HepG2 (cell line): ENCODE measurements around the gene FMC1. TPM values are rescaled to one million over a fixed set of nuclear protein-coding genes. Genes with fewer than 3 reads are reported as not detected.

ENCODE experiments used
- ATAC-seq: fragments of 200-7000 bp; cut with Tn5 transposase; 3 replicates; pipeline ENCODE4 v1.9.1; 2020; ENCODE audit warnings: mild to moderate bottlenecking, moderate library complexity
- BruUV-seq: library from RNA; stranded (reverse); fragments of 400-500 nt; replicated peaks from 2 replicates; lab custom pipeline; 2021; lab: Mats Ljungman, UMichigan
- CTCF ChIA-PET: fragments of 300-600 bp; formaldehyde crosslinking; extraction: SDS; loops from one replicate; lab custom pipeline; 2021; ENCODE audit warnings: low total read pairs, inconsistent platforms, low intra/inter-chr PET ratio; lab: Yijun Ruan, JAX
- POLR2A ChIA-PET: fragments of 350-600 bp; sonication (Branson Sonifier 250); formaldehyde crosslinking; loops from one replicate; lab custom pipeline; 2020; ENCODE audit warnings: antibody characterized with exemption, inconsistent platforms; lab: Yijun Ruan, JAX
- DNase-seq: peaks from one replicate; pipeline ENCODE4 v3.0.0-alpha.2; 2015; ENCODE audit warnings: low spot score
- FAIRE-seq: peaks from 3 replicates; lab custom pipeline; 2011; peaks lifted over from hg19 to GRCh38; lab: Jason Lieb, UNC
- H2AFZ ChIP-seq: one replicate; pipeline ENCODE4 v1.6.1; 2011; ENCODE audit warnings: low read length, inconsistent platforms
- H3K27ac ChIP-seq: fragments of 300-600 bp; 3 replicates; pipeline ENCODE4 v1.8.0; 2011; ENCODE audit warnings: mixed run types, mild to moderate bottlenecking, mixed read lengths, low read length, inconsistent platforms; ENCODE audit not compliant: insufficient read depth; ENCODE audit errors: extremely low read length
- H3K27me3 ChIP-seq, 2 experiments: fragments of 200-600 bp in 1 of 2; 2 replicates in 1 of 2; 3 replicates in 1 of 2; pipeline versions ENCODE4 v1.6.0 to v1.8.0; 2011; ENCODE audit warnings: low read length in 2 of 2, mild to moderate bottlenecking in 2 of 2, moderate library complexity in 2 of 2, inconsistent platforms in 1 of 2; ENCODE audit not compliant: insufficient read depth in 2 of 2, control insufficient read depth in 1 of 2
- H3K36me3 ChIP-seq, 2 experiments: fragments of 200-600 bp in 1 of 2; replicated peaks in 1 of 2; 2 replicates in 1 of 2; 3 replicates in 1 of 2; pipeline versions ENCODE4 v1.5.1 to v1.8.0; 2011; ENCODE audit warnings: low read length in 2 of 2, inconsistent platforms in 1 of 2; ENCODE audit not compliant: insufficient read depth in 2 of 2, control insufficient read depth in 1 of 2
- H3K4me1 ChIP-seq: 2 replicates; pipeline ENCODE4 v1.5.1; 2012; ENCODE audit warnings: low read length, inconsistent platforms; ENCODE audit not compliant: insufficient read depth
- H3K4me2 ChIP-seq: 2 replicates; pipeline ENCODE4 v1.6.0; 2011; ENCODE audit warnings: low read depth, low read length, inconsistent platforms
- H3K4me3 ChIP-seq, 3 experiments: fragments of 200-600 bp in 1 of 3; sonication (generic), shearing (Covaris generic) in 1 of 3; replicated peaks in 1 of 3; 2 replicates each; pipeline ENCODE4 v1.5.1; 2011 to 2016; ENCODE audit warnings: low read length in 3 of 3, inconsistent platforms in 2 of 3, low read depth in 2 of 3, mild to moderate bottlenecking in 2 of 3, control low read depth in 1 of 3, mixed read lengths in 1 of 3; ENCODE audit not compliant: insufficient read depth in 1 of 3
- H3K79me2 ChIP-seq: one replicate; pipeline ENCODE4 v1.6.1; 2011; ENCODE audit warnings: low read length, inconsistent platforms; ENCODE audit not compliant: insufficient read depth
- H3K9ac ChIP-seq: 2 replicates; pipeline ENCODE4 v1.6.0; 2011; ENCODE audit warnings: mild to moderate bottlenecking, low read depth, low read length, inconsistent platforms; ENCODE audit not compliant: insufficient read depth
- H3K9me3 ChIP-seq: 2 replicates; pipeline ENCODE4 v1.5.1; 2012; ENCODE audit warnings: mild to moderate bottlenecking, low read length
- H4K20me1 ChIP-seq: 2 replicates; pipeline ENCODE4 v1.6.0; 2011; ENCODE audit warnings: inconsistent platforms, mild to moderate bottlenecking, low read length, moderate library complexity; ENCODE audit not compliant: insufficient read depth
- FOXO4 ChIP-seq: sonication (generic); formaldehyde crosslinking; conservative IDR thresholded peaks from 2 replicates; pipeline ENCODE4 v1.8.1; 2023; ENCODE audit warnings: missing genetic modification reagents
- HOXA9 ChIP-seq: sonication (generic); formaldehyde crosslinking; IDR thresholded peaks from 2 replicates; pipeline ENCODE4 v1.8.1; 2022; ENCODE audit warnings: missing genetic modification reagents, mild to moderate bottlenecking, moderate library complexity, borderline replicate concordance
- IKZF4 ChIP-seq: sonication (generic); formaldehyde crosslinking; IDR thresholded peaks from 2 replicates; pipeline ENCODE4 v1.5.1; 2020; ENCODE audit warnings: borderline replicate concordance, mild to moderate bottlenecking, low read depth, missing genetic modification reagents; ENCODE audit errors: not compliant biosample characterization
- KLF15 ChIP-seq: sonication (generic); formaldehyde crosslinking; IDR thresholded peaks from 2 replicates; pipeline ENCODE4 v1.8.1; 2023; ENCODE audit warnings: borderline replicate concordance, mild to moderate bottlenecking, inconsistent platforms, missing genetic modification reagents, mixed read lengths
- MAFG ChIP-seq: sonication (generic); formaldehyde crosslinking; IDR thresholded peaks from 2 replicates; pipeline ENCODE4 v1.5.1; 2020; ENCODE audit warnings: mild to moderate bottlenecking, missing genetic modification reagents
- SMC3 ChIP-seq: IDR thresholded peaks from 2 replicates; pipeline ENCODE4 v1.6.1; 2011; ENCODE audit warnings: low read length, improper control_type of control experiment
- SOX13 ChIP-seq, 3 experiments: fragments of 450-650 bp in 1 of 3; sonication (generic) in 1 of 3; formaldehyde crosslinking in 1 of 3; IDR thresholded peaks in 2 of 3; conservative IDR thresholded peaks in 1 of 3; 2 replicates each; pipeline versions ENCODE4 v1.5.0 to v1.6.1; 2016 to 2020; ENCODE audit warnings: antibody characterized with exemption in 1 of 3, mild to moderate bottlenecking in 1 of 3, missing compliant biosample characterization in 1 of 3, missing genetic modification reagents in 1 of 3, moderate library complexity in 1 of 3
- STAT5B ChIP-seq: sonication (generic); formaldehyde crosslinking; IDR thresholded peaks from 2 replicates; pipeline ENCODE4 v1.4.0; 2020; ENCODE audit warnings: missing genetic modification reagents
- ZNF224 ChIP-seq: sonication (generic); formaldehyde crosslinking; IDR thresholded peaks from 2 replicates; pipeline ENCODE4 v1.5.0; 2020; ENCODE audit warnings: mild to moderate bottlenecking, missing genetic modification reagents
- WGBS: methylation state at CpG from one replicate; pipeline ENCODE4 v1.1.6; 2017; ENCODE audit warnings: low lambda C conversion rate; 5-methylcytosine and 5-hydroxymethylcytosine counted together
- in situ Hi-C: cut with HindIII; loops from 2 replicates; pipeline ENCODE4 v1.10.0; 2017; ENCODE audit warnings: low pct_unique_long_range_greater_than_20kb; ENCODE audit not compliant: extremely low pct_ligation_motif_present
- intact Hi-C: fragments of 100-400 bp; cut with micrococcal nuclease; formaldehyde crosslinking; loops from one replicate; pipeline ENCODE4 v1.10.0; 2022; ENCODE audit not compliant: unreplicated experiment
- polyA plus RNA-seq, 8 experiments: library from polyadenylated mRNA; depleted of rRNA in 3 of 8; stranded (reverse) in 7 of 8; unstranded in 1 of 8; fragments of >200 nt; fragmentation: Illumina TruSeq in 4 of 8; extraction: Trizol in 4 of 8; gene quantifications; 2 replicates each; pipeline versions ENCODE4 v1.2.1 to v1.2.3, GENCODE V29; 2011 to 2016; ENCODE audit warnings: low read depth in 4 of 8, missing spikeins in 1 of 8, mixed read lengths in 1 of 8; ENCODE audit not compliant: insufficient read depth in 1 of 8
- total RNA-seq, 5 experiments: library from RNA; depleted of rRNA; stranded (reverse); fragments of >200 nt; fragmentation: Illumina TruSeq; extraction: Trizol; gene quantifications; 2 replicates each; pipeline ENCODE4 v1.2.3, GENCODE V29; 2016; ENCODE audit warnings: low read depth in 1 of 5

FMC1 gene
- total and polyA plus RNA-seq, 2 of the 13 experiments (the other 11 are each of a cell fraction or from before 2014, with no cell fraction given), result 39.2 to 50.7 TPM

- H2AFZ ChIP-seq, result no peak overlapping the region
- peaks cover 99% of the 10 kb centered on the region for H3K79me2 ChIP-seq
- peaks cover 22% of the 10 kb centered on the region for H4K20me1 ChIP-seq
- WGBS, result 82% methylated on average over 5 of the region's 5 CpGs
- no TSS peak for BruUV-seq
- H3K4me2 ChIP-seq, result 0 out of 2 replicates have a peak overlapping the region, but pooled peaks have one; percentile 0
- H3K27ac ChIP-seq, result no peak overlapping the region
- in situ Hi-C loops, result no loop called here
- ATAC-seq (peak; percentile 61), FAIRE-seq (no peak), DNase-seq (no peak)
- no peaks in the 10 kb centered on the region for H3K9me3 ChIP-seq
- TF ChIP-seq HOXA9 (CRISPR knock-in tag) (no peak), STAT5B (CRISPR knock-in tag) (no peak), FOXO4 (CRISPR knock-in tag) (no peak), SOX13 (IDR thresholded peaks at IDR 0.05) (no peak), SOX13 (CRISPR knock-in tag; conservative IDR thresholded peaks at IDR 0.05 in 1 of 2, IDR thresholded peaks at IDR 0.05 in 1 of 2) (no peak), ZNF224 (CRISPR knock-in tag) (no peak), MAFG (no peak), IKZF4 (CRISPR knock-in tag) (no peak), KLF15 (CRISPR knock-in tag) (no peak), SMC3 (no peak)
- peaks cover 4 to 30% of the 10 kb centered on the region in 2 experiments for H3K36me3 ChIP-seq
- intact Hi-C loops, result no loop called here
- H3K4me1 ChIP-seq, result peaks cover 27% of the 10 kb centered on the region
- no peak overlapping the region for H3K9ac ChIP-seq
- ChIA-PET CTCF (no interaction called here), POLR2A (interaction anchor here (2.8 kb wide), 1 partner anchor 10 kb away, joined by 9 read pairs; the partner anchor contains the start of gene LUC7L2)
- H3K27me3 ChIP-seq, result no peaks in the 10 kb centered on the region
- no peak overlapping the region for H3K4me3 ChIP-seq
Observed at GRCh38 chr7:139370301-139370942, 29.3 kb downstream of the FMC1 start.
